HK-2 (cell line): Measurements from ENCODE around the gene ART4.
A peak's percentile ranks its signal among the peaks of the same experiment; 100 is the strongest.

Experiments
- DNase-seq: peaks from one replicate; pipeline ENCODE4 v3.0.0-alpha.2; 2018; ENCODE audit not compliant: unreplicated experiment

Gene ART4

DNA sequence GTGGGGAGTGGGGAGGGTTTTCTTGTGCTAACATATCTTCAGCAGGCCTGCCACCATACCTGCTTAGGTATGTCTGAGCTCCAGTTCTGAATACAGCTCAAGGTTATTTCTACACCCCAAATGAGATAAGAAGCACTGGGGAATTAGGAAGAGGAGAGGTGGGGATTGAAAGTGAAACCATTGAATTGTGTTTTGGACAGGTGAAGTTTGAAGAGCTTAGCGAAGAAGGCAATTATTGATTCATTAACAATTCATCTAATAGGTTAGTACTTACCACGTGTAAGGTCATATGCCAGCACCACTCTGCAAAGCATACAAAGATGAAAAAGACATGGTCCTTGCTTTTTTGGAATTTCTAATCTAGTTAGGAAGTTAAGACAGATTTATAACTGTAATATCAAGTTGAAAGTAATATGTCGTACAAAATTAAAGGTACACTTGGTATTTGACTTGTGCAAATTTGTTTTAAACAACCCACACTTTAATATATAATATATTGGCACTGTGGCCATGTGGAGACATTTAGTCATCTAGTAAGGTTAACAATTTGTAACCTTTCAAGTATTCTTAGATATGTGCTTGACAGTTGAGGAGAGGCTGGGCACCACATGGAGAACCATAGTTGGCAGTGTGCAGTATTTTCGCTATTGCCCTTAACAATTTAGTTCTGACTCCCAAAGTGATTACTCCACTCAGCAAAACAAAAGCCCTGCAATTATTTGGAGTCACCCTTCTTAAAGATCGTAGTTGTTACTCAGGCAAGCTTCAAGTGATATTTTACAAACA, 33.0 kb downstream of the ART4 start:
- no peak for DNase-seq

- no peak for DNase-seq
Observed at GRCh38 chr12:14803830-14804160, 39.5 kb downstream of the ART4 start.

DNA sequence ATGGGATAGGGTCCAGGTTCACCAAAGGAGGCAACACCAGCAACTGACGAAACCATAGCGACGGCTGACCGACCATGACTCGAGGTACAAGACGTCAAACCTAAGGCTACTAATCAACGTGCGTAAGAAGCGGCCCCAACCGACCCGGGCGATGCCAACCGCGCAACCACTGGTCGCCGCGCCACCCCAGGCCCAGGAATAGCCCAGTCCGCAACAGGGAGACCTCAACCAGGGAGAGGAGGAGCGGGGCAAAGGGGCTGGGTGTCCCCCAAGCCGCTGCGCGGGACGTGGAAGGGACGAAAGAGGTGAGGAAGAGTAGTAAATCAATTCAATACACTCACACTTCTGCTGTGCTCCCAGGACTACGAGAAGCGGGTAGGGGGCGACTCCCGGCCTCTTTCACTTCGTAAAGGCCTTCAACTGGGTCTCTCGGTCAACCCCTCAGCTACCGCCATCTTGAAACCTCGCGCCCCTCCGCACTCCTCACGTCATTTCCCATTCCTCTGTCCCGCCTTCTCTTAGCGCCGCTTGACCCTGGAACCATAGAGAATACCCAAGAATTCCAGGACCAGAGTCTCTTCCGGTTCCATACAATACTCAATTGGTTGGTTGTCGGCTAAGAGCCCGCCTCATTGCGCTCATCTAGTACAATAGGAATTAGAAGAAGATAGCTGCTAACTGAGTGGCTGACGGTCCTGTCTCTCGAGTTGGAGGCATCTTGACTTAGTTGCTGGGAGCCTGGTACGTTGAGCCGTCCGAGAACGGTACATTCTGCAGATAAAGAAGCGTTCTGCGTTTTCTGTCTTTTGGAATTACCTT, 40.1 kb downstream of the ART4 start, which contains the start of the genes C12orf60 and WBP11:
Gene C12orf60, plus strand, starts transcription at position 660 of the 819 bp plus-strand sequence. CDS start 19,266 bp downstream, outside the sequence.
Gene WBP11, minus strand, starts transcription at position 468 of the 819 bp plus-strand sequence. CDS start 2,095 bp downstream, outside the sequence.
- peak; percentile 93 for DNase-seq

DNA sequence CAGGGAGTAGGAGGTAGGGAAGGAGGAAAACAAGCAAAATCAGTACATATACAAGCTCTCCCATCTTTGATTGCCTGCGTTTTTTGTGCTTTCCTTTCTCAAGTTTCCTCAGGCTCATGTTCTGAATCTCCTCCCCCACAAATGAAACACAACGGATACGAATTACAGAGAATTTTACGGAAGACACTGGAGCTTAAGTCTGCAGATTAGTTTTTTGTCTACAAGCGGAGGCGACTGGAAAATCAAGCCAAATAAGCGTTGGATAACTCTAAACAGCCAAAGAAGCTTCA, 40.7 kb downstream of the ART4 start:
- no peak for DNase-seq

GRCh38 chr12:14802247-14802646, 41.1 kb downstream of the ART4 start:
- DNase-seq: no peak

DNA sequence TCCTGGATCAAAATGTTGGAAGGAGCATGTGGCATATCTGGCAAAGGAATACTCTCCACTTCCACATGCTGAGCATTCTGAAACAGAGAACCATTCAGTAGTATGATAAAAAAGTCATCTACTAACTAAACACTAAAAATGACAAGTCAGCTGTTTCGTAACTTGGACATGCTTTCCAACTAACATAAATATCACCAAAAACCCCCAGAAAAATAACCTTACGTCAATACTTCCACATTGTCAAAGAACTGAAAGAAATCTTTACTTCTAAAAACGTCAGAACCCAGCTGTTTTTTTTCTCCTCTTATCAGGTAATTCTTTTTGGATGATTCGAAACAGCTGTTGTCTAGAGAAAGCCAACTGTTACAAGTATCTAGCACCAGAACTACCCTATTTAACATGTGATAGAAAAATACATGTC, 48.3 kb downstream of the ART4 start:
- no peak for DNase-seq

DNA sequence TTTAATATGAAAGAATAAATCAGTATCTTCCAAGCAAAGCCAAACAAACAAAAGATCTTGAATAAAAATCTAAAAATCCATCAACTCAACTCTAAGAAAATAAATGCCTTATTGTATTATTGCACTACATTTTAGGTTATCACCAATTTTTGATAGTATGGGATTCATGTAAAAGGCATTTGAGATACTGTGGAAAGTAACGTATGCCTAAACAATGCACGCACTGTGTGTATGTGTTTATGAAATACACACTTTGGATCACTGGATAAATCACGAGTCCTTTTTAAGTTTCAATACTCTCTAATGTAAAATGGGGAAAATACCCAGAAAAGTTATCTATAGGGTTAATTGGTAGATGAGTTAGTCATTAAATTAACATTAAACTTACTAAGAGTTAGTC, 57.8 kb downstream of the ART4 start:
- no peak for DNase-seq

- no peak for DNase-seq
Observed at GRCh38 chr12:14784471-14784870, 58.9 kb downstream of the ART4 start.

DNA sequence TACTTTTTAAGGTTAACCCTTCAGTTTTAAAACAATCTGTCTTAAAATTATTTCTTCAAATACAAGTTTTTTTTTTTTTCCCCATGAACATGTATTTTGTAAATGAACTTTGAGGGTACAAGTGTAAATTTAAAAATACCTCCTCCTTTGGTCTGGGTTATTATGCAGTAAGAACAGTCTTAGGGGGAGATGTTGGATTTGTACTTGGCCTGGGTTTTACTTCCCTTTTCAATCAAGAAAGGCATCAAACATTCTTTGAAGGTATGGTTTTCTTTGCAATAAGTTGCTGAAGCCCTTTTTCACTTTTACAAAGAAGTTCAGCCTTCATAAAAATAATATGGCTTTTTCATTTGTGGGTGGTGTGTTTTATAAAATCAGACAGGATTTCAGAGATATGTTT, 60.6 kb downstream of the ART4 start:
- DNase-seq: no peak

- no peak for DNase-seq
Observed at GRCh38 chr12:14781563-14781962, 61.8 kb downstream of the ART4 start.

GRCh38 chr12:14780859-14781258, 62.5 kb downstream of the ART4 start:
- DNase-seq: no peak

DNA sequence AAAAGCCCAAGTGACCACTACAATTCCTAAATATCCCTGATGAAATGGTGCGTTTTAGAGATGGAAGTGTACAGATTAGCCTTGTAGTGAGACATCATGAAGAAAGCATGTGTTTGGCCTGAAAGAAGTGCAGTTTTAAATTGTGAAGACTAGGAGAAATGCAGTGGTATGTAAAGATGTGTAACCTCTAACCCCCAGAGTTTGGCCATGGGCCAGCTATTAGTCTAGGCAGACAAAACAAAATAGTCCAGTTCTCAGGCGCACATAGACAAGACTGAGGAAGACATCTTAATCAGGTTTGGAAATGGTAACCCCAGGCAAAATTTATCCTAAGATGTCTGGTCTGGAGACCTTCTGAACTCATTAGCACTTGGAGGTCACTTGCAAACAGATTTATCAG, 63.5 kb downstream of the ART4 start:
- no peak for DNase-seq

DNA sequence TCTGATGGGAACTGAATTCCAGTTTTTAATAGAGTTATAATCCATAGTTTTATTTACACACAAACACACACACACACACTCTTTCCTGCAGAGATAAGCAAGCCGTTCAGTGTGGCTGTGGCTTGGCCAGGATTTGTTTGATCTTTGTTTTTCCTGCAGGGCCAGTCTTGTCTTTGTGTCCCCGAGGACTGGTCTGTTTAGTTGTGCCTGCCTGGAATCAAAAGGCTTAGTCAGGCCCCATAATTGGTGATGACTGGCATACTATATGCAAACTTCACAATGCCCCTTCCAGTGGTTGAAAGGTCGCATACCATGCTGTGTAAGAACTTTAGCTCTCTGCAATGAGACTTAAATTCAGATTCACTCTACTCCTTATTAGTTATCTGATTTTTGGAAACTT, 66.1 kb downstream of the ART4 start:
- no peak for DNase-seq

- DNase-seq: no peak
Observed at GRCh38 chr12:14776236-14776961, 66.9 kb downstream of the ART4 start.

DNA sequence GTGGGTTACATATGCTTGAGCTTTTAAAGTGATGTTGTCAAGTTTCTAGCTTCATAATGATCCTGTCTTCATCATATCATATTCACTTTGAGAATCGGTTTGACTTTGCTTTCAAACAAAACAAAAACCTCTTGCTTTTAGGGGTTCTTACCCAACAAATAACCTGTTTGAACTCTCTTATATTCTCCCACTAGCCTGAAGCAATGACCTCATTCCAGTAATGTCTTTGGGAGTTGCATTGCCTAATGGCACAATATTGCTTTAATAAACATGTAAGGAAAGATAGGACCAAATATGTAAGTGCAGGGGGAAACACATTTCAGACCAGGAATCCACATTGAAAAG, 67.7 kb downstream of the ART4 start:
- no peak for DNase-seq
